ENCODE measurements around the gene LDAH. TPM values are rescaled to one million over a fixed set of nuclear protein-coding genes. Genes with fewer than 3 reads are reported as not detected.
"Not testable (repeated sequence)": the region's sequence is repeated elsewhere in the genome, so short reads cannot be mapped to it uniquely, and the experiment has no call there.

The LDAH gene
- total and polyA plus RNA-seq, 7 donors = 6.0 to 18.3 (median 12.2) TPM

GRCh38 chr2:20724500-20725053 is 98.3 kb downstream of the LDAH start:
- intact Hi-C loops (cut with DNase I) = no loop called here
- Histone ChIP-seq H3K27ac (no peak overlapping the region), H3K27me3 (no peaks in the 10 kb centered on the region), H3K4me3 (no peak overlapping the region), H3K4me1 (no peaks in the 10 kb centered on the region), H3K36me3 (peaks cover 0 to 11% (median 0%) of the 10 kb centered on the region in 4 donors), H3K9me3 (peaks cover 0 to 2% (median 0%) of the 10 kb centered on the region in 4 donors)
- 96 to 98% methylated on average over 3 of the region's 3 CpGs for WGBS, 2 donors
- DNase-seq = no peak
- no peak for TF ChIP-seq EP300 (IDR thresholded peaks at IDR 0.05)
- no peak for TF ChIP-seq CTCF (IDR thresholded peaks at IDR 0.05)
- no peak for TF ChIP-seq POLR2AphosphoS5 (IDR thresholded peaks at IDR 0.05)
- TF ChIP-seq POLR2A (IDR thresholded peaks at IDR 0.05) = no peak

GRCh38 chr2:20723543-20723942 is 99.4 kb downstream of the LDAH start:
- no peak overlapping the region for H3K27ac ChIP-seq
- peaks cover 0 to 11% (median 0%) of the 10 kb centered on the region in 4 donors for H3K36me3 ChIP-seq
- no peaks in the 10 kb centered on the region for H3K4me1 ChIP-seq
- peaks cover 0 to 2% (median 0%) of the 10 kb centered on the region in 4 donors for H3K9me3 ChIP-seq
- no peaks in the 10 kb centered on the region for H3K27me3 ChIP-seq
- H3K4me3 ChIP-seq = no peak overlapping the region
- TF ChIP-seq POLR2AphosphoS5 (IDR thresholded peaks at IDR 0.05) (no peak), POLR2A (IDR thresholded peaks at IDR 0.05) (no peak), EP300 (IDR thresholded peaks at IDR 0.05) (no peak), CTCF (IDR thresholded peaks at IDR 0.05) (no peak)
- DNase-seq = no peak
- intact Hi-C loops (cut with DNase I) = no loop called here

- Histone ChIP-seq H3K4me1 (no peaks in the 10 kb centered on the region), H3K4me3 (no peak overlapping the region), H3K27ac (no peak overlapping the region), H3K9me3 (peaks cover 0 to 2% (median 0%) of the 10 kb centered on the region in 4 donors), H3K27me3 (no peaks in the 10 kb centered on the region), H3K36me3 (peaks cover 0 to 11% (median 0%) of the 10 kb centered on the region in 4 donors)
- DNase-seq = no peak
- TF ChIP-seq EP300 (IDR thresholded peaks at IDR 0.05) (no peak), POLR2AphosphoS5 (IDR thresholded peaks at IDR 0.05) (no peak)
- WGBS, 2 donors = 98 to 100% methylated on average over 1 of the region's 1 CpG
- intact Hi-C loops (cut with DNase I) = no loop called here
Measured at GRCh38 chr2:20722592-20723240, 100.2 kb downstream of the LDAH start.

- no peaks in the 10 kb centered on the region for H3K36me3 ChIP-seq
- DNase-seq = no peak
- no peak for TF ChIP-seq POLR2AphosphoS5 (IDR thresholded peaks at IDR 0.05)
- no peak for TF ChIP-seq CTCF (IDR thresholded peaks at IDR 0.05)
- TF ChIP-seq EP300 (IDR thresholded peaks at IDR 0.05) = no peak
- TF ChIP-seq POLR2A (IDR thresholded peaks at IDR 0.05) = no peak
- no peak overlapping the region for H3K27ac ChIP-seq
- WGBS, 2 donors = 87 to 93% methylated on average over 1 of the region's 1 CpG
- peaks cover 0 to 2% (median 0%) of the 10 kb centered on the region in 4 donors for H3K9me3 ChIP-seq
- intact Hi-C loops (cut with DNase I) = no loop called here
- no peaks in the 10 kb centered on the region for H3K4me1 ChIP-seq
- H3K27me3 ChIP-seq = no peaks in the 10 kb centered on the region
- no peak overlapping the region for H3K4me3 ChIP-seq
Measured at GRCh38 chr2:20717641-20718040, 105.3 kb downstream of the LDAH start.

GRCh38 chr2:20716164-20716563 is 106.7 kb downstream of the LDAH start:
- H3K27me3 ChIP-seq; H3K4me1 ChIP-seq; H3K9me3 ChIP-seq; intact Hi-C loops (cut with DNase I); DNase-seq; H3K27ac ChIP-seq; H3K36me3 ChIP-seq; H3K4me3 ChIP-seq: not testable (repeated sequence)
- WGBS, 2 donors = 89 to 94% methylated on average over 3 of the region's 3 CpGs

- H3K27me3 ChIP-seq = not testable (repeated sequence)
Measured at GRCh38 chr2:20714412-20714811, 108.5 kb downstream of the LDAH start.

GRCh38 chr2:20713585-20713984 is 109.3 kb downstream of the LDAH start:
- H3K27me3 ChIP-seq; H3K4me1 ChIP-seq; H3K4me3 ChIP-seq; intact Hi-C loops (cut with DNase I); H3K27ac ChIP-seq; H3K36me3 ChIP-seq; H3K9me3 ChIP-seq; DNase-seq: not testable (repeated sequence)
- whole genome bisulfite sequencing, 2 donors = 80 to 95% methylated on average over 3 of the region's 3 CpGs

More at GRCh38 chr2:20714412-20714811, 108.5 kb downstream of the LDAH start:
- DNase-seq; H3K9me3 ChIP-seq; H3K27ac ChIP-seq; H3K36me3 ChIP-seq; intact Hi-C loops (cut with DNase I); H3K4me1 ChIP-seq; H3K4me3 ChIP-seq: not testable (repeated sequence)
- 95 to 96% methylated on average over 2 of the region's 2 CpGs for WGBS, 2 donors

- intact Hi-C loops (cut with DNase I); H3K27me3 ChIP-seq; H3K4me1 ChIP-seq; H3K9me3 ChIP-seq; H3K4me3 ChIP-seq; H3K36me3 ChIP-seq; H3K27ac ChIP-seq; DNase-seq: not testable (repeated sequence)
- WGBS, 2 donors = 98 to 99% methylated on average over 7 of the region's 7 CpGs
Measured at GRCh38 chr2:20711641-20712040, 111.3 kb downstream of the LDAH start.

All from sigmoid colon (tissue), 7 donors.